ENCODE data around the gene KCNK10.
"Not testable (repeated sequence)": the region's sequence is repeated elsewhere in the genome, so short reads cannot be mapped to it uniquely, and the experiment has no call there.

Gene KCNK10

GRCh38 chr14:88270776-88271175 is 52.3 kb downstream of the KCNK10 start:
- no peak for FAIRE-seq

GRCh38 chr14:88269806-88270420 is 53.2 kb downstream of the KCNK10 start:
- FAIRE-seq (no peak), DNase-seq (ENCODE audit: low spot score) (no peak)

More at GRCh38 chr14:88270776-88271175, 52.3 kb downstream of the KCNK10 start:
- DNase-seq (ENCODE audit: low spot score) = no peak

DNA sequence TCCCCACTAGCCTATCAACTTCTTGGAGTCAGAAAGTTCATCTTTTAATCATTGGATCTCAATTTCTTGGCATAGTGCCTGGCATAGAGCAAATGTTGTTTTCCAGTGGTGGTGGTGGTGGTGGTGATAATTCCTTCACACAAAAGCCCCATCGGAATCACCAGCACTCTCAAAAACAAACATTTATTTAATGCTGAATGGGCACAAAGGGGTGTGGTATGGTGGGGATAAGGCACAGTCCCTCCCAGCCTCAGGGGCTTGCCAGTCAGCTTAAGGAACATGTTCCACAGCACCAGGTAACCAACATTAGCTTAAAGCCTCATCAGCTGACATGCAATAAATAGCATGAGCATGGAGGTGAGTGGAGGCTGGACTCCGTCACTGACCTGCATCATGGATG is 56.6 kb downstream of the KCNK10 start:
- FAIRE-seq = no peak
- DNase-seq (ENCODE audit: low spot score) = no peak

DNA sequence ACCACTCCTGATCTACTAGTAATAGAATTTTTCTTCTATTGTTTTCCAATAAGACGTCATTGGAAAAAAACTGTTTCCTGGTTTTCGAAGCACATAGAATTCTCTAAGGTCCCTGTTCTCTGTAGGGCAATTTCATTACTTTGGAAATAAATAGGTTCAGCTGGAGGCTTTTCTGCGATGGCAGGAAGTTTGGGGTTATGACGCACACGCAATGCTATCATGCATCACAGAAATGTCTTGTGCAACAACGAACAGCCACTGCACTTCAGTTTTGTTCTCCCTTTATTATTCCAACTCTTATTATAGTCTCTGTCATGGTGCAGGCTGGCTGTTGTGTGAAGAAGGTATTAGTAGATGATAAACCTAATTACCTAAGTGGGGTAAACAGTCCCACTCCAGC is 59.0 kb downstream of the KCNK10 start:
- DNase-seq (ENCODE audit: low spot score) (no peak), FAIRE-seq (no peak)

DNA sequence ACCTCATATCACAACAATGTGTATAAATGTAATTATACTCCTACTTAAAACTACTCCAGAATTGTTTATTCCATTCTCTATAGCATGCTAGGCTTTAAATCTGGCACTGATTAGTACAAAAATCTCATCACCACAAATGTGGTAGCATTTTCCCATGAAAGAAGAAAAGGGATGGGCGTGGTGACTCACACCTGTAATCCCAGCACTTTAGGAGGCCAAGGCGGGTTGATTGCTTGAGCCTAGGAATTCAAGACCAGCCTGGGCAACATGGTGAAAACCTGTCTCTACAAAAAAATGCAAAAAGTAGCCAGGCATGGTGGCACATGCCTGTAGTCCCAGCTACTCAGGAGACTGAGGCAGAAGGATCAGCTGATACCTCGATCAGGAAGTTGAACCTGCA is 61.8 kb downstream of the KCNK10 start:
- not testable (repeated sequence) for DNase-seq (ENCODE audit: low spot score); FAIRE-seq

- FAIRE-seq (no peak), DNase-seq (ENCODE audit: low spot score) (no peak)
Observed at GRCh38 chr14:88258021-88258420, 65.0 kb downstream of the KCNK10 start.

- FAIRE-seq (no peak), DNase-seq (ENCODE audit: low spot score) (no peak)
Observed at GRCh38 chr14:88256997-88257950, 65.8 kb downstream of the KCNK10 start.

- no peak for DNase-seq (ENCODE audit: low spot score)
- FAIRE-seq = no peak
Observed at GRCh38 chr14:88255798-88256197, 67.3 kb downstream of the KCNK10 start.

DNA sequence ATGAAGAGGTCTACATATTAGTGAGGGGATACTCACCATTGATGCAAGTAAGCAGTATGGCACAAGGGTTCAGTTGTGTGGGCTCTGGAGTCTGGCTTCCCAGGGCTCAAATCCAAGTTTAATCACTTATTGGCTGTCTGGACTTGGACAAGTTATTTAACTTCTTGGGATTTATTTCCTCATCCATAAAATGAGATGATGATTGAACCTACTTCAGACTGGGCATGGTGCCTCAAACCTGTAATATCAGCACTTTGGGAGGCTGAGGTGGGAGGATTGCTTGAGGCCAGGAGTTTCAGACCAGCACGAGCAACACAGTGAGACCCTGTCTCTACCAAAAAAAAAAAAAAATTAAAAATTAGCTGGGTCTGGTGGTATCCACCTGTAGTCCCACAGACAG is 67.9 kb downstream of the KCNK10 start:
- DNase-seq (ENCODE audit: low spot score) (no peak), FAIRE-seq (no peak)

DNA sequence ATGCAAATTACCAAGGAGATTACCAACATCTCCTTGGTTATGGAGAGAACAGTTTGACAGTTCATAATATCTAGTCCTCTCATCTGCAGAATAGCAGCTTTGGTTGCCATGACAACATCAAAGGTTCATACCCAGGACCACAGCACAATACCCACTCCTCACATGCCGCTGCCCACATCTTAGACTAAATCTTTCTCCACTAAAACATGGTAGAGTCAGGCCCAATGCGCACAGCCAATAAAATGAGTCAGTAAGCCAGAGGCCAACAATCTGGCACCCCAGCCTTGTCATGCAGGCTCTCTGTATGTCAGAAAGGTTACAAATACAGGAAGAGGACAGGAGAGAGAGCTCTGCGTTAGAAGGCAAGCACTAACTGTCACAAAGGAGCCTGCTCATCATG is 70.6 kb downstream of the KCNK10 start:
- DNase-seq (ENCODE audit: low spot score) (no peak), FAIRE-seq (no peak)

GRCh38 chr14:88251650-88252049 is 71.4 kb downstream of the KCNK10 start:
- DNase-seq (ENCODE audit: low spot score) (no peak), FAIRE-seq (no peak)

DNA sequence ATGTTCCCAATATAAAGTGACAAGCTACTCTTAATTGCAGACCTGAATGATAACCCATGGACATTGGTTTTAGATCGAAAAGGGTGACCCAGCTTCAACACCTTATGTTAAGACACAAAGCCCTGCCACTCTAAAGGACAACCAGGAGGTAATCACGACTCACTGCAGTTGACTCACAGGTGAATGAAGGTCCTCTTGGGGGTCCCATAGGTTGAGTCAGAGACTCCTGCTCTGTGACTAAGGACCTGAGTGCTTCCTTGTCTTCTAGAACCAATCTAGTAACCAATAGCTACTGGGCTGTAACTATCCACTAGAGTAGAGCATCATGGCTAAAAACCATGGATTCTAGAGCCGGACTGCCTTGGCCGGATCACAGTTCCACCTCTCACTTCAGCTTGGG is 73.8 kb downstream of the KCNK10 start:
- FAIRE-seq (no peak), DNase-seq (ENCODE audit: low spot score) (no peak)

GRCh38 chr14:88248606-88249005 is 74.5 kb downstream of the KCNK10 start:
- no peak for DNase-seq (ENCODE audit: low spot score)
- FAIRE-seq = no peak

GRCh38 chr14:88247228-88247627 is 75.8 kb downstream of the KCNK10 start:
- no peak for DNase-seq (ENCODE audit: low spot score)
- FAIRE-seq = no peak

DNA sequence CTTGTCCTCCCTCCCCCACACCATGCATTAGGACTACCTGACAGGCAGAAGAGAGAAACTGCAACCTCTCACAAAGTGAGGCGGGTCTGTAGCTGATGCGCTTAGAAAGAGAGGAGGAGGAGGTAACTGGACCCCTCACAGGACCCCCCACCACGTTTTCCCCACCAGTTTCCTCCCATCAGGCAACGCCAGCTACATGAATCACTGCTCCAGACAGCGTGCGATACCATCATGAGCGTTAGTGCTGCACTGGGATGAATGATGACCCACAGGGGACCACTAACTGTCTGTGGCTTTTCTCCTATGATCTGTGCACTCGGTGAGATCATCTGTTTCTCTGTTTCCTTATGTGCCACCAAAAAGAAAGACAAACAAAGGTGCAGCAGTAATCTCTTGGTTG is 77.7 kb downstream of the KCNK10 start:
- FAIRE-seq (no peak), DNase-seq (ENCODE audit: low spot score) (no peak)

GRCh38 chr14:88243946-88244345 is 79.1 kb downstream of the KCNK10 start:
- DNase-seq (ENCODE audit: low spot score) = no peak
- FAIRE-seq = no peak

GRCh38 chr14:88242446-88242845 is 80.6 kb downstream of the KCNK10 start:
- DNase-seq (ENCODE audit: low spot score) = no peak
- FAIRE-seq = no peak

- DNase-seq (ENCODE audit: low spot score) = no peak
Observed at GRCh38 chr14:88241810-88242209, 81.3 kb downstream of the KCNK10 start.

GRCh38 chr14:88234442-88234841 is 88.6 kb downstream of the KCNK10 start:
- no peak for DNase-seq (ENCODE audit: low spot score)
- no peak for FAIRE-seq

More at GRCh38 chr14:88241810-88242209, 81.3 kb downstream of the KCNK10 start:
- no peak for FAIRE-seq

GRCh38 chr14:88233915-88234314 is 89.2 kb downstream of the KCNK10 start:
- FAIRE-seq (no peak), DNase-seq (ENCODE audit: low spot score) (no peak)

DNA sequence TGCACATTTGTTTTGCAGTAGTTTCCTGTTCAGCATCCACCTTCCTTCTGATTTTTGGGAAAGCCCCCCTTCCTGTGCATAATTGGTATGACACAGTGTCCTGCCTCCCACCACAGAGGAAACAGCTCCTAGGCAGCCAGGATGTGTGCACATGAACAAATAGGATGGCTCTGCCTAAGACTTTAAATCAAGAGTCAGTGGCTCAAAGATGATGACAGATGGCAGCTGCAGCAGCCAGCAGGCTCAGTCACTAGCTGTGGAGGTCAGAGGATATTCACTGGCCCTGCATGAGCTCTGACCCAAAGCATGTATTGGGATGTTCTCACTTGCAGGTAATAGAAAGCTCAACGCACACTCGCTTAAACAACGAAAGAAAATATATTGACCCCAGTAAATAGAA is 90.3 kb downstream of the KCNK10 start:
- DNase-seq (ENCODE audit: low spot score) = no peak
- FAIRE-seq = no peak

GRCh38 chr14:88231603-88232002 is 91.5 kb downstream of the KCNK10 start:
- FAIRE-seq (no peak), DNase-seq (ENCODE audit: low spot score) (no peak)

- DNase-seq (ENCODE audit: low spot score) = no peak
- no peak for FAIRE-seq
Observed at GRCh38 chr14:88229428-88229827, 93.6 kb downstream of the KCNK10 start.

Data from RCC 7860 (cell line).